BJ (cell line): Measurements from ENCODE around the gene DDX41. TPM values are rescaled to one million over a fixed set of nuclear protein-coding genes. Genes with fewer than 3 reads are reported as not detected.
"Not testable (repeated sequence)": the region's sequence is repeated elsewhere in the genome, so short reads cannot be mapped to it uniquely, and the experiment has no call there.

Source experiments
- CTCF ChIA-PET: fragments of 350-600 bp; formaldehyde crosslinking; extraction: SDS; loops from one replicate; lab custom pipeline; 2021; ENCODE audit warnings: antibody characterized with exemption, inconsistent platforms; lab: Yijun Ruan, JAX
- POLR2A ChIA-PET: fragments of 300-600 bp; sonication (Branson Sonifier 250); formaldehyde crosslinking; extraction: SDS; loops from one replicate; lab custom pipeline; 2021; ENCODE audit warnings: antibody characterized with exemption; lab: Charles Lee
- DNase-seq: peaks from one replicate; pipeline ENCODE4 v3.0.0-alpha.2; 2011; ENCODE audit warnings: low read depth
- H3K27me3 ChIP-seq: 2 replicates; pipeline ENCODE4 v1.6.0; 2011; ENCODE audit warnings: low read length; ENCODE audit not compliant: control insufficient read depth, insufficient read depth
- H3K36me3 ChIP-seq: 2 replicates; pipeline ENCODE4 v1.5.1; 2011; ENCODE audit warnings: low read length; ENCODE audit not compliant: control insufficient read depth, insufficient read depth
- H3K4me3 ChIP-seq: 2 replicates; pipeline ENCODE4 v1.5.1; 2011; ENCODE audit warnings: low read depth, mild to moderate bottlenecking, control low read depth, low read length
- polyA minus RNA-seq: library from RNA; depleted of rRNA, polyadenylated mRNA; stranded (reverse); fragments of >200 nt; gene quantifications from 2 replicates; pipeline ENCODE4 v1.2.3, GENCODE V29; 2011; rRNA and poly(A)+ RNA removed
- polyA plus RNA-seq: library from polyadenylated mRNA; depleted of rRNA; stranded (reverse); fragments of >200 nt; gene quantifications from 2 replicates; pipeline ENCODE4 v1.2.3, GENCODE V29; 2011; rRNA removed
- TF ChIP-seq, protein P1 (sequence below): IDR thresholded peaks from 2 replicates; pipeline ENCODE4 v1.5.1; 2011; ENCODE audit warnings: low read depth, mild to moderate bottlenecking, control low read depth, inconsistent platforms, low read length, moderate library complexity; ENCODE audit not compliant: insufficient read depth

DDX41 gene
- polyA plus RNA-seq (93.3 and 144 TPM in 2 replicates), polyA minus RNA-seq (48.6 and 64.8 TPM in 2 replicates)

DNA sequence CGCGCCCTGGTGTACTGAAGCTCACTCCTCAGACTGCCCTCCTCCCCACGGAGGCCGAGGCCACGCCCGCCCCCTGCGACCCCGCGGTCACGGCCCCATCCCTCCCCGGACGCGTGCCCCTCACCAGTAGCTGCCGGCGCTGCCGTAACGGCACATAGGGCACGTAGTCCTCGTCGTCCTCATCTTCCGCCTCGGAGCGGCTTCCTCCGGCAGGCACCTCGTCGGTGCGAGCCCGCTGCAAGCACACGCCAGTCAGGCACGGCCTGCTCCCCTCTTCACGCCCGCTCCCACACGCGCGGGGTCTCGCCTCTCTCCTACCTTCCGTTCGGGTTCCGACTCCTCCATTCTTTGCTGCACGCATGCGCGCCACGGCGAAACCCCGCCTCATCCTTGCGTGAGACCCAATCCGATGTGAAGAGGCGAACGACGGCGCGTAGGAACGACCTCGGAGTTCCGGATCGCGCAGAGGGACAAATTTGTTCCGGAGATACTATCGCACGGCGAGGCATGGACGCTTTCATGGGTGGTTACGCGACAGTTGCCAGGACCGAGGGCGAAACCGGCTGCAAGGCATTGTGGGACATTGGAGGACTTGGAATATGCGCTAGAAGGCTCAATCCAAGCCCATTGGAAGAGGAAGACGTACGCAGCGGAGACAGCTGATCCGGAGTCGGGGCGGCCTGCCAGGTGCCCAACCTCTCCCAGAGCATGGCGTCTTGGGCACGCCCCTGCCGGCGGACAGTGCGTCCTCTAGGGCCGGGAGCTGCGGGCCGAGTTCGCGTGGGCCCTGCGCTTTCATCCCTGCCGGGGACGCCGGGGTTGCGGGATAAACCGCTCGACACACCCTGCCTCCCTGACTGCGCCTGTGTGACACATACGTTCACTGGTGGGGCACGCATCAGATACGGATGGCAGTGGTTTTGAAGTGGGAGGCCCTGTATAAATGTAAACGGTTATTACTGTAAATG, at the start of gene DDX41:
Gene DDX41 (minus strand): TSS at position 361 of the 968 bp plus-strand sequence. CDS start 16 bp downstream, at position 345.
- ChIA-PET POLR2A (interaction anchor here (0.6 to 1.1 kb wide), 3 partner anchors 19 to 483 kb away, joined by 3 read pairs; partner anchors contain the start of gene PDLIM7), CTCF (interaction anchor here (0.9 to 2.2 kb wide), 9 partner anchors 9 to 212 kb away, joined by 3 to 30 read pairs (median 3); no protein-coding TSS in a partner anchor)
- no peaks in the 10 kb centered on the region for H3K27me3 ChIP-seq
- DNase-seq, result peak; percentile 98
- peak within 1 kb of the TSS; percentile 91 for H3K4me3 ChIP-seq
- peaks cover 39% of the 10 kb centered on the region for H3K36me3 ChIP-seq
- TF ChIP-seq, protein P1, sequence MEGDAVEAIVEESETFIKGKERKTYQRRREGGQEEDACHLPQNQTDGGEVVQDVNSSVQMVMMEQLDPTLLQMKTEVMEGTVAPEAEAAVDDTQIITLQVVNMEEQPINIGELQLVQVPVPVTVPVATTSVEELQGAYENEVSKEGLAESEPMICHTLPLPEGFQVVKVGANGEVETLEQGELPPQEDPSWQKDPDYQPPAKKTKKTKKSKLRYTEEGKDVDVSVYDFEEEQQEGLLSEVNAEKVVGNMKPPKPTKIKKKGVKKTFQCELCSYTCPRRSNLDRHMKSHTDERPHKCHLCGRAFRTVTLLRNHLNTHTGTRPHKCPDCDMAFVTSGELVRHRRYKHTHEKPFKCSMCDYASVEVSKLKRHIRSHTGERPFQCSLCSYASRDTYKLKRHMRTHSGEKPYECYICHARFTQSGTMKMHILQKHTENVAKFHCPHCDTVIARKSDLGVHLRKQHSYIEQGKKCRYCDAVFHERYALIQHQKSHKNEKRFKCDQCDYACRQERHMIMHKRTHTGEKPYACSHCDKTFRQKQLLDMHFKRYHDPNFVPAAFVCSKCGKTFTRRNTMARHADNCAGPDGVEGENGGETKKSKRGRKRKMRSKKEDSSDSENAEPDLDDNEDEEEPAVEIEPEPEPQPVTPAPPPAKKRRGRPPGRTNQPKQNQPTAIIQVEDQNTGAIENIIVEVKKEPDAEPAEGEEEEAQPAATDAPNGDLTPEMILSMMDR, result peak; percentile 24; the same call in 1 of the 2 replicates

DNA sequence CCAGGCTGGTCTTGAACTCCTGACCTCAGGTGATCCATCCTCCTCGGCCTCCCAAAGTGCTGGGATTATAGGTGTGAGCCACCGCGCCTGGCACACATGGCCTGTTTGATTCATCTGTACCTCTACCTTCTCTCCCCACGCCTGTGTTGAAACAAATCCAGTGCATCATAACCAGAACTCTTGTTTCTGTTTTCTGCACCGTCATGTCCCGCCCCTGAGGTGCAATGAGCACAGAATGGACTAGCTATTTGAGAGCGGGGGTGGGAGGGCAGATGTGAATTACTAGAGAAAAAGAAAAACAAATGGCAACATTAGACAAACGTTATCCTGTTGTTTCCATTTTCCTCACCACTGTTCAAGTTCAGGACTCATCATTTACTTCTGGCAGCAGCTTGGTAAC, 48.3 kb upstream of the DDX41 start:
- DNase-seq, result no peak
- CTCF ChIA-PET, result no interaction called here
- H3K36me3 ChIP-seq, result no peaks in the 10 kb centered on the region
- H3K4me3 ChIP-seq, result no peak overlapping the region
- peaks cover 8% of the 10 kb centered on the region for H3K27me3 ChIP-seq
- POLR2A ChIA-PET, result no interaction called here
- TF ChIP-seq, protein P1, result no peak

DNA sequence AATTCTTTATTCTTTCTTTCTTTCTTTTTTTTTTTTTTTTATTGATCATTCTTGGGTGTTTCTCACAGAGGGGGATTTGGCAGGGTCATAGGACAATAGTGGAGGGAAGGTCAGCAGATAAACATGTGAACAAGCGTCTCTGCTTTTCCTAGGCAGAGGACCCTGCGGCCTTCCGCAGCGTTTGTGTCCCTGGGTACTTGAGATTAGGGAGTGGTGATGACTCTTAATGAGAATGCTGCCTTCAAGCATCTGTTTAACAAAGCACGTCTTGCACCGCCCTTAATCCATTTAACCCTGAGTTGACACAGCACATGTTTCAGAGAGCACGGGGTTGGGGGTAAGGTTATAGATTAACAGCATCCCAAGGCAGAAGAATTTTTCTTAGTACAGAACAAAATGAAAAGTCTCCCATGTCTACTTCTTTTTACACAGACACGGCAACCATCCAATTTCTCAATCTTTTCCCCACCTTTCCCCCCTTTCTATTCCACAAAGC, 42.7 kb upstream of the DDX41 start:
- not testable (repeated sequence) for H3K36me3 ChIP-seq
- CTCF ChIA-PET, result interaction anchor here (2.0 kb wide), 1 partner anchor 11 kb away, joined by 5 read pairs; no protein-coding TSS in a partner anchor

DNA sequence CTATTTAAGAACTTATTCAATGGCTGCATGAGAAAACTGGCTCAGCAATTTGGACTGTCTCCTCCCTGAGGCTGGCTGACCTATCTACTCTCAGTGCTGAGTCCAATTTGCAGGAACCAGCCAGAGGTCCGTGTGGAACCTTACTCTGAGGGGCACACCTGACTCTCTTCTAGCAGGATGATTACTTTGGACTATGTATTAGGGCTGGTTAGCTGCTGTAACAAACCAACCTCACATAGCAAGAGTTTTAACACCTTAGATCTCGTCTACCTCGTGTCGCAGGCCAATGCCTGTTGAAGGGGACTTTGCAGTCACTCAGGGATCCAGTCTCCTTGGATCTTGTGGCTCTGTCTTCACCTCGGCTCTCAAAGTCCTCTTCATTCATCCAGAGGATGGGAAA, 41.0 kb upstream of the DDX41 start:
- CTCF ChIA-PET, result interaction anchor here (0.6 to 2.0 kb wide), 2 partner anchors 9 to 122 kb away, joined by 3 to 5 read pairs; no protein-coding TSS in a partner anchor

More for the DNA sequence above, 42.7 kb upstream of the DDX41 start:
- H3K27me3 ChIP-seq, H3K4me3 ChIP-seq, POLR2A ChIA-PET, DNase-seq: not testable (repeated sequence)

DNA sequence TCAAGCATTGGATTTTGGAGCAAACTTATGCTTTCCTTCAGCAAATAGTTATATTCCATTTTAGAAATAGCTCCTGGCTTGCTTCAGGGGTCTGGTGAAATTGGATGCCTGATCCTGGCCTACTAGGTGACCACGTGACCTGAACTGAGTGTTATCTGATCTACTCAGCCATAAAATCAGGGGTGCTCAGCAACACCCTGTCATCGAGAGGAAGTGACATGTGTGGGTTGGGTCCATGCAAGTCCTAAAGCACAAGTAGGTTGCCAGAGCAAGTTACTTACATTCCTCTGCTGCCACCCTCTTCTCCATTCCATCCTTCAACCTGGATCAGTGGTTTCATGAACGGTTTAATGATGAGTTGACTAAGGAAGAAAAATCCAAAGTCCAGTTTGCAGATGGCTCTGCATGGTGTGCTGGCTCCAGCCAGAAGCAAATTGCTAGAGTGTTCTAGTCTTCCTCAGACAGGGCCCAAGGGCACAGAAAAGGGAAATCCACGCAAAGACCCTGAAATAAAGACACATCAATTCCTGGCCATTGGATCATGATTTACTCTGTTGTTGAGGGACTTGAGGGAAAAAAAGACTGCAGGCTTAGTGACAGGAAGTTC, 40.4 kb upstream of the DDX41 start:
- H3K36me3 ChIP-seq, result no peaks in the 10 kb centered on the region
- no peak overlapping the region for H3K4me3 ChIP-seq
- no peak for DNase-seq
- CTCF ChIA-PET, result interaction anchor here (0.5 to 2.0 kb wide), 2 partner anchors 8 to 14 kb away, joined by 3 to 5 read pairs; no protein-coding TSS in a partner anchor
- TF ChIP-seq, protein P1, result no peak
- no peaks in the 10 kb centered on the region for H3K27me3 ChIP-seq
- POLR2A ChIA-PET, result no interaction called here

More for the DNA sequence above, 41.0 kb upstream of the DDX41 start:
- TF ChIP-seq, protein P1, result no peak
- POLR2A ChIA-PET, result no interaction called here
- Histone ChIP-seq H3K27me3 (peaks cover 3% of the 10 kb centered on the region; the same call in 1 of the 2 replicates), H3K4me3 (no peak overlapping the region), H3K36me3 (no peaks in the 10 kb centered on the region)
- DNase-seq, result no peak
